ENCODE data around the gene ALOXE3.
"Not testable (repeated sequence)": the region's sequence is repeated elsewhere in the genome, so short reads cannot be mapped to it uniquely, and the experiment has no call there.

The ALOXE3 gene

DNA sequence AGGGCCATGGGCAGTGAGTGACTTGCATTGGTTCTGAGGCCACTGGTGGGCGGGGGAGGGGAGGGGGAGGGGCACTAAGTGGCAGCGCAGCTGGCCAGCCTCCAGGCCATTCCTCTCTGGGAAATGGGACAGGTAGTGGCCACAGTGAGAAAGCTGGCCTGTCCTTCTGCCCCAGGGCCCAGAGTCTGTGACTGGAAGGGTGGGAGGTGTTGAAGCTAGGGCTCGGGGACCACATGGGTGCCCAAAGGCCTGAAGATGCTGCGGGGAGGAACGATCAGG is 30.4 kb downstream of the ALOXE3 start:
- DNase-seq, result no peak

DNA sequence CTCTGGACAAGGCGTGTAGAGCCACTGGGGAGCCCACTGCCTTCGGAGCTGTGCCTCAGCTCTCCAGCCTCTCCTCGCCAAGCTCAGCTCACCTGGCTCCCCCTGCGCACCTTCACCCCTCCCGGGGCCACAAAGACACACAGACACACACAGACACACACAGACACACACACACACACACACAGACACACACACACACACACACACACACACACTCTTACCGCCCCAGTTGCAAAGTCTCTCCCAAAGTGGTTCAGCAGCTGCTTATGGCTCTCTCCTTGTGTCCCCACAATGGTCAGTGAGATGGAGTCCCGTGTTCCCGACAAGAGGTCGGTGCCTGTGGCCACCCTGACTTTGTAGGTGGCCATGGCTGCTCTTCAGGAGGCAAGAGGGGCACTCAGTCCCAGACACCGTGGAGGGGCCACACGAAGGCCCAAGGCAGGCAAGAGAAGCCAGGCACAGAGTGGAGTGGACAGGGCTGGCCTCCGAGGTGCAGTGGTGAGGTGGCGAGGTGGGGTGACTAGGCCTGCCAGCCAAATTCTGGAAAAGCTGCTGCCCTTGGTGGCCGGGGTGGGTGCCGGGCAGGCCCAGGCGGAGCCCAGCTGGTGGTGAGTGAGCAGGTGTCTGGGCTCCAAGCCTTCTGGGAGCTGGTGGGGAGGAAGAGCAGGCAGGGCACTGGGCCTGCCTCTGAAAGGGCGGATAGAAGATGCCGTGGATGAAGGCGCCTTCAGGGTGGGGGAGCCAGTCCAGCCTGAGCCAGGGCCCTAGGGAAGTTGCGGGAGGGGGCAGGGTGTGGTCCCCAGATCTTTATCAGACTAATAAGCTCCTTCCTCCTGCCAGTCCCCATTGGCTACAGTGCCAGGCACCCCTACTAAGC is 31.0 kb downstream of the ALOXE3 start, which contains the start of gene ALOX12B:
TSS of gene ALOX12B (minus strand) at position 642 of the 877 bp plus-strand sequence. CDS start at position 368, 274 bp downstream.
- DNase-seq, result no peak

DNA sequence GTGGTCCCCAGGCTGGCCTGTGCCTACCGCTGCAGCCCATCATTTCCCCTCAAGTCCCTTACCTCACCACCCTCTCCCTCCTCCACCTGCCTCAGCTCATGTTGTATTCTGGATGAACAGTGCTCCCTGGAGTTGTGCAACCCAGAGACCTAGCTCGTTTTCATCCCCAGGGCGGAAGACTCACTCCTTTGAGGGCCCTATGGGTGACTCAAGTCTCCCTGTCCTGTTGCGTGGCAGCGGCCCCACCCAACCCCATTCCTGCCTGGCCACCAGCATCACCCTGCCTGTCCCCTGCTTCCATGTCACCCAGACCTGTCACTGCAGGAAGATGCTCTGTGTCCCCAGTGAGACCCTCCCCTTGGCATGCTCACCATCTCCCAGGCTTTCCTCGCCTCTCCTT is 34.1 kb downstream of the ALOXE3 start:
- DNase-seq, result no peak

DNA sequence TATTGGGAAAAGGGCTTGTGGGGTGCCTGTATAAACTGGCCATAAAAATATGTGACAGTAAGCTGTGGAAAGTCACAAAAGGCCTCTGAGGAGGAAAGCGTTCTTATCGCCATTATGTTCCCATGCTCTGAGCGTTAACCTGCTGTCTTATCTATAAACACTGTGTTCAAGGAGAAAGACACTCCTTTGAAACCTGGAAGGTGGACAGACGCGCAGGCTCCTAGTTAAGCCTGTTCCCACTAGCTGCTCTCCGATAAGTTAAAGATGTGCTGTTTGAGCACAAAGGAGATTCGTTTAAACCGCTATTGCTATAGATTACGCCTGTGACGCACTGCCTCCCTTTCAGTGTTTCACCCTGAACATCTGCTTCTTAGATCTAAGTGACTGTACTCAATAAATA is 36.0 kb downstream of the ALOXE3 start:
- no peak for DNase-seq

DNA sequence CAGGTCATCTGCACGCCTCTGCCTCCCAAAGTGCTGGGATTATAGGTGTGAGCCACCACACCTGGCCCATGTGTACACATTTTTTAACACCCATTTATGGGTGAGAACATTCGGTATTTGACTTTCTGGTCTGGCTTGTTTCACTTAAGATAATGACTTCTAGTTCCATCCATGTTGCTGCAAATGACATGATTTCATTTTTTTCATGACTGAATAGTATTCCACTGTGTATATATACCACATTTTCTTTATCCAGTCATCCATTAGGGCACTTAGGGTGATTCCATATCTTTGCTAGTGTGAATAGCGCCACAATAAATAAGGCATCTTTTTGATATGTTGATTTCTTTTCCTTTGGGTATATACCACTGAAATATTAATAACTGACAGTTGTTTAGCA is 36.4 kb downstream of the ALOXE3 start:
- DNase-seq, result no peak

DNA sequence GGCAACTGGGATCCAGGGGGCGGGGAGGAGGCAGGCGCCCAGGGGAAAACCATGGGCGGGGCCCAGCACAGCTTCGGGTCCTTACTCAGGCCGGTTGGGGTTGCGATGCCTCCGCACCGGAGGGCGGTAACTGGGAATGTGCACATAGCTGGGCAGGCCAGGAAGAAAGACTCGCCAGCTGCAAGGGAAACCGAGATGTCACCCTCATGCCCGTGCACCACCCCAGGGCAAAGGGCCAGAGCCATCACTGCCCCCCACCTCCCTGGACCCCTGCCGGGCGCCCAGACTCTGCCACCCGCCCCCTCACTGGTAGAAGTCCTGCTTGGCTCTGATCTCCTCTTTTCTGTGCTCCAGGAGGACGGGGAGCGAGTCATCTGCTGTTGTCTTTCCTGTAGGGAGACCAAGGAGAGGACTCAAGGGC is 37.5 kb downstream of the ALOXE3 start:
- DNase-seq, result no peak

DNA sequence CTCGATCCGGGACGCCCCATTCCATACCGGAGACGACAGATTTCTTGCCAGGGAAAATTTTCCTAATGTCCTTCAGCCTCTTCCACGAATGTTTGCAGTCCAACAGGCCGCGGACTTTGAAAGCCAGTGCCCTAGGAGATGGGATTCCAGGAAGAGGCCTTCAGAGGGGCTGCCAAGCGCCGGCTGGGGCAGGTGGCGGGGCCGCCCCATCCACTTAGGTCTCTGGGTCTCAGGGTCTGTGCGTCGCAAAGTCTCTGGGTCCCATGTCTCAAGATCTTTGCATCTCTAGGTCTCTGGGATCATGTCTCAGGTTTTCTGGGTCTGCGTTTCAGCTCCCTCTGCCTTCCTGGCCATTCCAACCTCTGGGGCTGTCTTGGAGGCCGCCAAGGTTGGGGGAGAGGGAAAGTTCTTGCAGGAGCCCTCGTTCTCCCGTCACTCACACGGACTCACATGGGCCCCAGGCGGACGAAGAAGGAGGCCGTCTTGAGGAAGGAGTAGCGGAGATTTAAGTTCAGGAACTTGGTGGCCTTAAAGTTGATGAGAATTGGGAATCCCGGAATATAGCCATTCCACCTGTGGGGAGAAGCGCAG is 38.0 kb downstream of the ALOXE3 start:
- DNase-seq, result no peak

DNA sequence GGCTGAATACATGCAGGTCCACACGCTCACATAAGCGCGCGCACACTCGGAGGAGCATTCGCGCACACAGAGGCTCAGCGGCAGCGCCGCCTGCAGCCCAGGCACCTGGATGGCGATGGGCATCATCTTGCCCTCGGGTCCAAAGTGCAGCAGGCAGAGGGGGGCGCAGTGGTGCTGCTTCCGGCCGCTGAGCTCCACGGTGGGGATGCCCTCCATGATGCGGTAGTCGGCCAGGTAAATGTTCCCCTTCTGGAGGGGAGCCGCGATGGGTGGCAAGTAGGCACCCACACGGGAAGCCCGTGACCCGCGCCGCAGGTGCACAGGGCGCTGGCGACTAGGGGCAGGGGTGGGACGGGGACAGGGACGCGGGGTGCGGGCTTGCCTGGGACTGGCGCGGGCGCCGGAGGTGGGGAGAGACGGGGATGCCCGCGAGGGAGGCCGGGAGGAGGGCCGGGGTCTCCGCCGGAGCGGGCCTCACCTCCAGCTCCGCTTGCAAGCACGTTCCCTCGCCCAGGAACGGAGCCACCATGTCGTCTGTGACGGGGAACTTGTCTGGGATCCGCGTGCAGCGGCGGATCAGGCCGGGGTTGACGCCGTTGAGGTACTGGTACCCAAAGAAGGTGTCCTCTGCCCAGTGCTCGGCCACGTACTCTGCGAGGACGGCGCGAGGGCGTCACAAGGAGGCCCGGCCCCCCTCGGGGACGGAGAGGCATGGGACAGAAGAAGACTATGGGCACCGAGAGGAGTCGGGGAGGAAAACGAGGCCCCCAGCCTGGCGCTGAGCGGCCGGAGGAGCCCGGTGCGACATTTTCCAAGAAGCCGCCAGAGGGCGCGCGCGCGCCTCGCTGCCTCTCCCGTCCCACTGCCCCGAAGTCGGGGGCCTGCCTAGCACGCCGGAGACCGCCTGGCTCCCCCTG is 38.8 kb downstream of the ALOXE3 start:
- peak; percentile 51 for DNase-seq

DNA sequence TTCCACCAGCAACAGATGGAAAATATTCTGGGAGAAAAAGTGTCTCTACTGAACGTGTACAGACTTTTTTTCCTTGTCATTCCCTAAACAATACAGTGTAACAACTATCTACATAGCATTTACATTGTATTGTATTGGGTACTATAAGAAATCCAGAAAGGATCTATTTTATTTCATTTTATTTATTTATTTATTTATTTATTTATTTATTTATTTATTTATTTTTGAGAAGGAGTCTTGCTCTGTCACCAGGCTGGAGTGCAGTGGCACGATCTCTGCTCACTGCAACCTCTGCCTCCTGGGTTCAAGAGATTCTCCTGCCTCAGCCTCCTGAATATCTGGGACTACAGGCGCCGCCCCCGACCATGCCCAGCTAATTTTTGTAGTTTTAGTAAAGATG is 40.4 kb downstream of the ALOXE3 start:
- not testable (repeated sequence) for DNase-seq

DNA sequence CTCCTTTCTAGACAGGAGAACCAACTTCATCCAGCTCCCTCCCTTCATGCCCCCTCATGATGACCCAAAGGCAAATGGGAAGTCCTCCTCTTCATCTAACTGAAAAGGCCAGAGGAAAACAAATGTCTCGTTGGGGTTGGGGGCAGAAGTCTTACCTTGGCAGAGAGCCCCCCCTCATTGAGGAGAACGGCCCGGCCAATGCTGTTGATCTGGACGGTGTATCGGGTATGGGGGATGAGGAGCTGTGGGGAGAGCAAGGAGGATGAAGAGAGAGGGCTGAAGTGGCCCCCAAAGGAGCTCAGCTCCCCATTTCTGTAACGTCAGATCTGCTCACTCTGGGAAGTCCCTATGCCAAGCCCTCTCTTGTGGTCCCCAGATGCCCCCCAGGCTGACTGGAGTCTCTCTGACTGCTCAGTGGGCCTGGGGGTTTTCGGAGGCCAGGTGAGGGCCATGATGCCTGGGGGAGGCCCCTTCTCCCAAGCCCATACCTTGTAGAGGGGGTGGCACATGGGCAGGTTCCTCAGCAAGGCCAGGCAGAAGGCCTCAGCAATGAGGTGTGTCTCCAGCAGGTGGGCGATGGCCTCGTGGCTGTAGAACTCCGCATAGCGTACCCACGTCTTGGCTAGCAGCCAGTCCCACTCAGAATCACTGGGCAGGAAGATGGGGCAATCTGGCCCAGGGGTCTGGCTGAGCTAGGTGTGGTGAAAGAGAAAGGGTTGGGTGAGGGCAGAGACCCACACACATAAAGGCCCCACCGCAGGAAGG is 41.6 kb downstream of the ALOXE3 start:
- DNase-seq, result no peak

DNA sequence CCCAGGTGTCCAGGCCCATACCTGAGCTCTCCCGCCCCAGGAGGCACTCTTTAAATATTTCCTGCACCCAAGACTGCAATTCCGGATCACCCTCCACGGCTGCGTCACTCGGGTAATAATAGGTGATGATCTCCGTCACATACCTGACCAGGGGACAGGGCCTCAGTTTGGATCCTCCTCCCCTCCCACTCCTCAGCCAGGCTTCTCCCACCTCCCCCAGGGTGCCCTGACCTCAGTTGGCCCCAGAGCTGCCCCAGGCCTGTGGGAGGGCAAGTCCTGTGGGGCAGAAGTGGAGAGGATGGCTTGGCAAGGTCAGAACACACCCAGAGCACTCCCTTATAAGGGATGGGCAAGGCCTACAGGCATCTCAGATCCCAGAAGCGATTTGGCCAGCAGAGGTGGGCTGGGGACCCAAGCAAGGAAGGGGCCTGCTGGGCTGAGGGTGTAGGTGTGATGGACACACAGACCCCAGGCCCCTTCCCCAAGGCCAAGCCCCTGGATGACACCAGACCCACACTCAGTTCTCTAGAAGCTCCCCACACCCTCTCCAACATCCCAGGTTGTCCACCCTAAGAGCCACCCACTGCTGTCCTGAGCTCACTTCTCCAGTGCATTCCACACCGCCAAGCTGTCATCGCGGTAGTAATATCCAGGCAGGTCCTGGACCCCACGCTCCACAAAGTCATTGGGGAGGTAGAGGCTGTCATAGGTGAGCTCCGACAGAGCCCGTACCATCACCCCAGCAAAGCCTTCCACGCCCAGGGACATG is 42.6 kb downstream of the ALOXE3 start:
- DNase-seq, result no peak

DNA sequence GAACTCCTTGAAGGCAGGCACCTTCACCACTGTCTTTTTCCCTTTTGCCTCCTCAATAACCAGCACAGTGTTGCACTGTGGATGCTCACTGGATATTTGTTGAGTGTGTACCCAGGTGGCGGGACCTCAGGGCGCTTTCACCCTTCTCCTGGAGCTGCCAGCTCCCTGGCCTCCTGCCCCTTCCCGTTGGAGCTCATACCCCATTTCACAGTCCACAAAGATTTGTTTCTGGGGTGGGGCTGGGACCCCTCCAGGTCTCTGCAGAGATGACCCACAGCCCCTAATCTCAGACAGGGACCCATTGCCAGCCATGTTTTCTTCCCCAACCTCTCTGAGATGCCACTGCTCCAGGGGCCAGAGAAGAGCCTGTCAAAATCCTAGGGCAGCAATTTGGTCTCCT is 43.2 kb downstream of the ALOXE3 start:
- no peak for DNase-seq

DNA sequence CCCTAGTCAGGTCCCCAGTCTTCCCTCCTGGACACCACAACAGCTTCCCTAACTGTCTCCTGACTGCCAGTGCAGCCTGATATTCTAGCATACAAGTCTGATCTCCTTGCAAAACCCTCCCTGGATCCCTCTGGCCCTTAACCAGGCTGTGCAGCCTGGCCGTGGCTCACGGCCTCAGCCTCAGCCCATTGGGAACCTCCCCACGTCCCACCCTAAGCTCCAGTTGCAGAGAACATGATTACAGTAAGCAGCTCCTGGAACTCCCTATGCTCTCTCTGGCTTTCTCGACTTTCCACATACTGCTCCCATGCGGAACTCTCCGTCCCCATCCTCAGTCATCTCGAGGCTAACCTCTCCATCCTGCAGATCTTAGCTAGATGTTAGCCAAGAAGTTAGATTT is 43.8 kb downstream of the ALOXE3 start:
- no peak for DNase-seq

DNA sequence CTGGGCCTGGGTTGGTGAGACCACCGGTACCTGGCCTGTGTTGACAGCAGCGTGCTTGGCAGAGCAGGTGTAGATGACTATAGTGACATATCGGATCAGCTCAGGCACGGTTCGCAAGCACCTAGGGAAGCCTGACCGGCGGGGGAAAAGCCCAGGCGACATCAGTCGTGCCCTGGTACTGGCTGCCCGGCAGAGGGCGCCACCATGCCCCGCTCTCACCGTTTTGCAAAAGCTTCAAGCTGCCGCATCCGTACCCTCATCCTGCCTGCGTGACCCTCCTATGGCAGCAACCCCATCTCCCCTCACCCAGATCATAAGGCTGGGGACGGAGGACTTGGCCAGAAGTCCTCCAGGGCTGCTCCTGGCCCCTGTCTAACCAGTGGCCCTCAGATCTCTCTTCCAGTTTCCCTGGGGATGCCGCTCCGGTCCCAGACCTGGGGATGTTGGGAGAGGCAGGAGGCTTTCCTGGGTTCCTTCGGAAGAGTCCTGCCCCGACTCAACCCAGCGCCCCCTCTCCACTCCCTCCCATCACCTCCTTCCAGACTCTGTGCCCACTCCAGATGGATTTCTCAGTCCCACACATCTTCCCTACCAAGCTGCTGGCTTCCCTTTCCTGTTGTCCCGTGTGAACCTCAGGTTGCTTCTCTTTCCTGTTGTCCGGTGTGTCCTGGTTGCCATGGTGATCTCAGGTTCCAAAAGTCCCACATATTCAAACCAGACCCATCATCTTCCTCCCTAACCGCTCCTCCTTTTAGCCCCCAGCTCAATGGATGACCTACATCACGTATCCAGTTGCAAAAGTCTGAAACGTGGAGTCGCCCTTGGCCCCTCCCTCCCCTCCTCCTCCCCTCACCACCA is 44.5 kb downstream of the ALOXE3 start:
- DNase-seq, result no peak

DNA sequence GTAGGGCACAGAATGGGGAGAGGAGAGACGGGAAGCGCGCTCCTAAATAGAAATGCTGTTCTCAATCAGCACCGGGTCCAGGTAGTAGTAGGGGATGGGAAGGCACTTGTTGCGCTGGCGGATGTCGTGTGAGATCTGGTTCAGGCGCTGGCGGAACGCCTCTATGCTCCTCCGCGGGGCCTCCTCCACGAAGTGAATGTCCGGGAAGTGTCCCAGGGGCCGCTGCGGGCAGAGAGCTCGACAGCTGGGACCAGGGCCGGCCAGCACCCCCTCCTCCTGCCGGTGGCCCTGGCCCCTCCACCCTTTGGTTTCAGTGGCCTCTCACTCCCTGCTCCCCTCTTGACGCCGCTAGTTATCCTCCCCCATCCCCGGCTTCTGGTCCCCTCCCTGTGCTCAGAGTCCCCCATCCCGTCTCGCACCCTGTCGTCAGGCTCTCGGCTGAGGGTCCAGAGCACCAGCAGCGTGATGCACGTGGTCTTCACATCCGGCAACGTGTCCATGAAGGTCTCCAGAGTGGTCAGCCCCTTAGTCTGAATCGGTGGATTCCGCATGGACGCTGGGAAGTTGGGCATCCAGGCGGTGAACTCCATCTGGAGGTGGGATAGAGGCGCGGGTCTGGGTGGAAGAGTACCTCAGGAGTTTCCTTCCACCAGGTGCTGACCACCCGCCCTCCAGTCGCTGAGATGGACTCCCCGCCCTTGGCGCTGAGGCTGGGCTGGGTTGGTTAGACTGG is 45.4 kb downstream of the ALOXE3 start:
- DNase-seq, result no peak

DNA sequence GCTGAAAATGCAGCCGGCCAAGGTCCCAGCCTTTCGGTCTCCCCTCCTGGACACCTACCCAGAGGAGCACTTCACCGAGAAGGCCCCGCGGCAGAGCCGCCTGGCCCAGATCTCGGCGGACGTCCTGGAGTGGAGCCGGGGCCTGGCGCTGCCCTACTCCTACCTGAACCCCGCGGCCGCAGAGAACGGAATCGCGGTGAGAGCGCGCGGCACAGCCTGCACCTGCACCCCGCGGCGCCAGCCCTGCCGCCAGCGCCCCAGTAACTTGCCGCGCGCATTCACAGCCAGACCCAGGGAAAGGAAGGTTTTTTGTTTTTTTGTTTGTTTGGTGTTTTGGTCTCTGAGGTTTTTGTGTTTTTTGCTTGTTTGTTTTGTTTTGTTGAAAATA is 46.0 kb downstream of the ALOXE3 start:
- no peak for DNase-seq

DNA sequence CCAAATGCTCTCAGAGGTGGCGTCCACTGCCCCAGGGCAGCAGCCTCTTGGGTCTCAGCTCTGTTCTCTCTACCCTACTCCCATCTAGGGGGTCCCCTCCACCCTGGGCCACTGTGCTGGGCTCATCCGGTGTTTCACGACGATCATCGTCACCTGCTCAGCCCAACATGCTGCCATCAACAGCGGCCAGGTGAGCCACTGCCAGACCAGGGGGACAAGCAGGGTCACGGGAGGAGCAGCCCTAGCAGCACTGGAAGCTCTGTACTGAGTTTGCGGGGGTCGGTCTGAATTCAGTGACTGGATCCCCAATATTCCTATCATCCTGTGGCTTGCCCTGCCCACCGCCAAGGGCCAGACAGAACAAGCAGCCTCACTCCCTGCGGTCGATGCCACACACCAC is 46.8 kb downstream of the ALOXE3 start:
- no peak for DNase-seq

DNA sequence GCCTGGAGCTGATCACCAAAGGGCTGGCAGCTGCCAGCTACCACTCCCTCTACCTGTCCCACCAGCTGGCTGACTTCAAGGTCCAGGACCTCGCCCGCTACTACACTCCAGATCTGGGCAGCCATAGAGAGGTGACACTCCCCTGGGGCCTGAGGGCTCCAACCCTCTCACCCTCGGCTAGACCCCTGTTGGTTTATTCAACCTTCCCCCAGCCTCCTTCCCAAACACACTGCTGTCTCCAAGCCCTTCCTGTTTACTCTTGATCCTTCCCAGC is 48.8 kb downstream of the ALOXE3 start:
- DNase-seq, result no peak

DNA sequence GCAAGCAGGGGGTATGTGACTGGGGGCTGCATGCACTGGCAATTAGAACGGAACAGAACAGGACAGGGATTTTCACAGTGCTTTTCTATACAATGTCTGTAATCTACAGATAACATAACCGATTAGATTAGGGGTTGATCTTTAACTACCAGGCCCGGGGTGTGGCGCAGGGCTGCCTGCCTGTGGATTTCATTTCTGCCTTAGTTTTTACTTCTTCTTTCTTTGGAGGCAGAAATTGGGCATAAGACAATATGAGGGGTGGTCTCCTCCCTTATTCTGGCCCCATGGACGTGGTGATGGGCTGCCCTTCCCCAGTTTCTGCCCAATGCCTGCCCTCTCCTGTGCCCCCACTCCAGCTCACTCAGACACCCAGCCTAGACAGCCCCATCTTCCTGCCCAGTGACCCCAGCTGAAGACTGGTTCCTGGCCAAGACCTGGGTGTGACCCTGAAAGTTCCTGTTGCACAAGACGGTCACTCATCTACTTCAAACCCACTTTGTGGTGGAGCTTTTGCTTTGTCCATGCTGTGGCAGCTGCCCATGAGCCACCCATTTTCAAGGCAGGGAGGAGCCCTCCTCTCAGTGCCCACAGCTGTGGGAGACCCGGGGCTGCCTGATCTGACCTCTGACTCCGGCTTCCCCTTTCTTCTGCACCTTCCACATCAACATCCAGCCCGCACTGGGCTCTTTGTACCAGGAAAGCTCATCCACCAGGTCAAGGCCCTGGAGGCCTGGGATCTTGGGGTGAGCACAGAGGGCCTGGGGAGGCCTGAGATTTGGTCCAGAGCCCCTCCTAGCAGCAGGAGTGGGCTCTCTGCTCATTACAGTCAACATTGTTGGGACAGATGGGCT is 49.4 kb downstream of the ALOXE3 start:
- DNase-seq, result no peak

DNA sequence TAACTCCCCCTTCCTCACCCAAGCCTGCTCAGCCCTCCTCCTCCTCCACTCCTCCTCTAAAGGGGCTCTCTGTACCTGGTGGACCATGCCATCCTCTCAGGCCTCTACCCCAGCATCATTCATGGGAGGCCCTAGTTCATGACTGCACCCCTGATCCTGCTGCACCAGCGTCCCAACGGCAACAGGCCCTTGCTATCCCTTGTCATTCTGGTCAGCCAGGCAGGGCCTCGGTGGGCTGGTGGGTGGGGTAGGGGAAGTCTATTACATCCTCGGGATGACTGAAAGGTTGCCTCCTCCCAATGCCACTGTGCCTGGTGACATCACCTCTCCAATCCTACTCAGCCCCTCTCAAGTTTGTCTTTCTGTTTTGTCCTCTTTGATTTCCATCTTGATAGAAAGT is 50.5 kb downstream of the ALOXE3 start:
- no peak for DNase-seq

Measured in DMS 273 treated with DMSO at 0.1 percent for 48 hours (cell line).